OCI-LY3 (cell line): Measurements from ENCODE around the gene IFT57.

Experiments used
- EZH2phosphoT487 ChIP-seq: fragments of 200-600 bp; shearing (Covaris generic); IDR thresholded peaks from 2 replicates; pipeline ENCODE4 v1.6.1; 2018; ENCODE audit warnings: antibody characterized with exemption, mixed run types, low read depth
- TF ChIP-seq, protein P1 (sequence below): fragments of 200-600, 300-600 bp; sonication (generic); IDR thresholded peaks from 2 replicates; pipeline ENCODE4 v1.5.1; 2014; ENCODE audit warnings: antibody characterized with exemption, low read length, low read depth

- TF ChIP-seq, protein P1, sequence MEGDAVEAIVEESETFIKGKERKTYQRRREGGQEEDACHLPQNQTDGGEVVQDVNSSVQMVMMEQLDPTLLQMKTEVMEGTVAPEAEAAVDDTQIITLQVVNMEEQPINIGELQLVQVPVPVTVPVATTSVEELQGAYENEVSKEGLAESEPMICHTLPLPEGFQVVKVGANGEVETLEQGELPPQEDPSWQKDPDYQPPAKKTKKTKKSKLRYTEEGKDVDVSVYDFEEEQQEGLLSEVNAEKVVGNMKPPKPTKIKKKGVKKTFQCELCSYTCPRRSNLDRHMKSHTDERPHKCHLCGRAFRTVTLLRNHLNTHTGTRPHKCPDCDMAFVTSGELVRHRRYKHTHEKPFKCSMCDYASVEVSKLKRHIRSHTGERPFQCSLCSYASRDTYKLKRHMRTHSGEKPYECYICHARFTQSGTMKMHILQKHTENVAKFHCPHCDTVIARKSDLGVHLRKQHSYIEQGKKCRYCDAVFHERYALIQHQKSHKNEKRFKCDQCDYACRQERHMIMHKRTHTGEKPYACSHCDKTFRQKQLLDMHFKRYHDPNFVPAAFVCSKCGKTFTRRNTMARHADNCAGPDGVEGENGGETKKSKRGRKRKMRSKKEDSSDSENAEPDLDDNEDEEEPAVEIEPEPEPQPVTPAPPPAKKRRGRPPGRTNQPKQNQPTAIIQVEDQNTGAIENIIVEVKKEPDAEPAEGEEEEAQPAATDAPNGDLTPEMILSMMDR = no peak
- TF ChIP-seq EZH2phosphoT487 = no peak
Observed at GRCh38 chr3:108209579-108209978, 12.6 kb downstream of the IFT57 start.
